Transverse colon (tissue), 3 donors: Measurements from ENCODE around the gene TMEM108.

Experiments
- EP300 ChIP-seq: sonication (generic); formaldehyde crosslinking; IDR thresholded peaks from one replicate; pipeline ENCODE4 v1.6.1; 2017; ENCODE audit warnings: antibody characterized with exemption, low read depth
- POLR2A ChIP-seq: fragments of 450-650 bp; IDR thresholded peaks from one replicate; pipeline ENCODE4 v1.6.1; 2016; ENCODE audit warnings: antibody characterized with exemption, mild to moderate bottlenecking, moderate library complexity
- TF ChIP-seq, protein P1 (sequence below), 5 experiments: fragments of 200-600 bp in 3 of 5; fragments of 450-650 bp in 2 of 5; sonication (generic) in 3 of 5; IDR thresholded peaks; 1 replicate in 2 of 5; 2 replicates in 3 of 5; pipeline ENCODE4 v1.5.1; 2016 to 2017; ENCODE audit warnings: antibody characterized with exemption in 5 of 5, inconsistent platforms in 3 of 5, mild to moderate bottlenecking in 2 of 5, moderate library complexity in 1 of 5

GRCh38 chr3:133375403-133375745, 337.2 kb downstream of the TMEM108 start:
- TF ChIP-seq, protein P1, sequence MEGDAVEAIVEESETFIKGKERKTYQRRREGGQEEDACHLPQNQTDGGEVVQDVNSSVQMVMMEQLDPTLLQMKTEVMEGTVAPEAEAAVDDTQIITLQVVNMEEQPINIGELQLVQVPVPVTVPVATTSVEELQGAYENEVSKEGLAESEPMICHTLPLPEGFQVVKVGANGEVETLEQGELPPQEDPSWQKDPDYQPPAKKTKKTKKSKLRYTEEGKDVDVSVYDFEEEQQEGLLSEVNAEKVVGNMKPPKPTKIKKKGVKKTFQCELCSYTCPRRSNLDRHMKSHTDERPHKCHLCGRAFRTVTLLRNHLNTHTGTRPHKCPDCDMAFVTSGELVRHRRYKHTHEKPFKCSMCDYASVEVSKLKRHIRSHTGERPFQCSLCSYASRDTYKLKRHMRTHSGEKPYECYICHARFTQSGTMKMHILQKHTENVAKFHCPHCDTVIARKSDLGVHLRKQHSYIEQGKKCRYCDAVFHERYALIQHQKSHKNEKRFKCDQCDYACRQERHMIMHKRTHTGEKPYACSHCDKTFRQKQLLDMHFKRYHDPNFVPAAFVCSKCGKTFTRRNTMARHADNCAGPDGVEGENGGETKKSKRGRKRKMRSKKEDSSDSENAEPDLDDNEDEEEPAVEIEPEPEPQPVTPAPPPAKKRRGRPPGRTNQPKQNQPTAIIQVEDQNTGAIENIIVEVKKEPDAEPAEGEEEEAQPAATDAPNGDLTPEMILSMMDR (IDR thresholded peaks at IDR 0.05) = no peak
- TF ChIP-seq EP300 = no peak
- TF ChIP-seq POLR2A = no peak
